Head of caudate nucleus (tissue), 42 donors: ENCODE measurements around the gene PLAAT3.
"Not testable (repeated sequence)": the region's sequence is repeated elsewhere in the genome, so short reads cannot be mapped to it uniquely, and the experiment has no call there.

Experiments
- DNase-seq, 42 donors: peaks; one replicate each; pipeline versions ENCODE4 v3.0.0 to v3.0.0-alpha.2; 2020 to 2021; ENCODE audit warnings: mixed read lengths in 7 of 42
- intact Hi-C: fragments of 100-400 bp; cut with DNase I; formaldehyde crosslinking; loops from one replicate; pipeline ENCODE4 v1.15.0; 2022

Gene PLAAT3

GRCh38 chr11:63528729-63529278, 85.4 kb downstream of the PLAAT3 start:
- DNase-seq, intact Hi-C loops: not testable (repeated sequence)

- DNase-seq, intact Hi-C loops: not testable (repeated sequence)
Observed at GRCh38 chr11:63528156-63528555, 86.1 kb downstream of the PLAAT3 start.

- no peak for DNase-seq
- intact Hi-C loops = no loop called here
Observed at GRCh38 chr11:63527667-63528066, 86.6 kb downstream of the PLAAT3 start.
